ENCODE data around the gene LRIT1. TPM values are rescaled to one million over a fixed set of nuclear protein-coding genes. Genes with fewer than 3 reads are reported as not detected.

The LRIT1 gene
- total RNA-seq, 4 donors from 2014 or later: not detected

DNA sequence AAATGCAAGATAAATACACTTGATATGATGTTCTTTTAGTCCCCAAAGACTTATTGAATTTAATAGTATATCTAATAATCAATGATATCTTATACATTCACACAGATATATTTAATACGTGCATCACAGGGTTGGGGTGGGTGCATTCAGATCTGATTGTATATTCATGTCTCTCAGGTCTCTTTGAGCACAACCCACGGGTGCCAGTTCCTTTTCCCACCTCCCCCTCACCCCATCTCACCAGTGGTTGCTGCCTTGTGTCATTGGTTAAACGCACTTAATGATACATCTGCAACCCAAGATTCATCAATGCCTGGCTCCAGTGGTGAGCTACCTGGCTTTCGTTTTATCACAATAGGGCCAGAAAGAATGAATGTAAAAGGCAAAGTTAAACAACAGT is 6.2 kb downstream of the LRIT1 start:
- H3K36me3 ChIP-seq: no peaks in the 10 kb centered on the region
- no peak for TF ChIP-seq POLR2A (IDR thresholded peaks at IDR 0.05)
- TF ChIP-seq, protein P1, sequence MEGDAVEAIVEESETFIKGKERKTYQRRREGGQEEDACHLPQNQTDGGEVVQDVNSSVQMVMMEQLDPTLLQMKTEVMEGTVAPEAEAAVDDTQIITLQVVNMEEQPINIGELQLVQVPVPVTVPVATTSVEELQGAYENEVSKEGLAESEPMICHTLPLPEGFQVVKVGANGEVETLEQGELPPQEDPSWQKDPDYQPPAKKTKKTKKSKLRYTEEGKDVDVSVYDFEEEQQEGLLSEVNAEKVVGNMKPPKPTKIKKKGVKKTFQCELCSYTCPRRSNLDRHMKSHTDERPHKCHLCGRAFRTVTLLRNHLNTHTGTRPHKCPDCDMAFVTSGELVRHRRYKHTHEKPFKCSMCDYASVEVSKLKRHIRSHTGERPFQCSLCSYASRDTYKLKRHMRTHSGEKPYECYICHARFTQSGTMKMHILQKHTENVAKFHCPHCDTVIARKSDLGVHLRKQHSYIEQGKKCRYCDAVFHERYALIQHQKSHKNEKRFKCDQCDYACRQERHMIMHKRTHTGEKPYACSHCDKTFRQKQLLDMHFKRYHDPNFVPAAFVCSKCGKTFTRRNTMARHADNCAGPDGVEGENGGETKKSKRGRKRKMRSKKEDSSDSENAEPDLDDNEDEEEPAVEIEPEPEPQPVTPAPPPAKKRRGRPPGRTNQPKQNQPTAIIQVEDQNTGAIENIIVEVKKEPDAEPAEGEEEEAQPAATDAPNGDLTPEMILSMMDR (IDR thresholded peaks at IDR 0.05): no peak
- no peak for DNase-seq
- no peaks in the 10 kb centered on the region for H3K27me3 ChIP-seq
- H3K4me3 ChIP-seq: no peak overlapping the region
- no peaks in the 10 kb centered on the region for H3K4me1 ChIP-seq
- H3K27ac ChIP-seq: no peak overlapping the region
- peaks cover 0 to 3% (median 0%) of the 10 kb centered on the region in 4 donors for H3K9me3 ChIP-seq

GRCh38 chr10:84234479-84234878 is 6.9 kb downstream of the LRIT1 start:
- H3K4me3 ChIP-seq: no peak overlapping the region
- peaks cover 0 to 3% (median 0%) of the 10 kb centered on the region in 4 donors for H3K9me3 ChIP-seq
- TF ChIP-seq, protein P1 (IDR thresholded peaks at IDR 0.05): no peak
- TF ChIP-seq POLR2A (IDR thresholded peaks at IDR 0.05): no peak
- H3K27ac ChIP-seq: no peak overlapping the region
- no peak for DNase-seq
- no peaks in the 10 kb centered on the region for H3K4me1 ChIP-seq
- no peaks in the 10 kb centered on the region for H3K36me3 ChIP-seq
- H3K27me3 ChIP-seq: no peaks in the 10 kb centered on the region

DNA sequence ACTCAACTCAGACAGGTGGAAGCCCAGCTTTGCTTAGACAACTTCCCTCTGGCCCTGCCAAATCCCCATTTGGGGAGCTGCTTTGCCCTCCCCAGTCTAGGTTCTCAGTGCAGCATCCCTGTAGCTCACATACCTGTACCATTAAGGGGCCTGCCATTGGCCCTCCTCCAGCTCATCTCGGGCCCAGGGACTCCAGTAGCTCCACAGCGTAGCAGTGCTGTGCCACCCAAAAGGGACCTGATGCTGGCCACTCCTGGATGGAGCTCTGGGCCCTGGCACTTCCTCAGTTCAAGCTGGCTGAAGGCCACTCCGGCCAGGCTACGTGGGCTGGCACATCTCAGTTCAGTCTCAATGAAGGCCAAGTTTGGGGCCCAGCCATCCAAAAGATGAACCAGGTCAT is 7.4 kb downstream of the LRIT1 start:
- no peak for TF ChIP-seq POLR2A (IDR thresholded peaks at IDR 0.05)
- TF ChIP-seq, protein P1 (IDR thresholded peaks at IDR 0.05): no peak
- H3K4me3 ChIP-seq: no peak overlapping the region
- H3K9me3 ChIP-seq: peaks cover 0 to 3% (median 0%) of the 10 kb centered on the region in 4 donors
- no peaks in the 10 kb centered on the region for H3K27me3 ChIP-seq
- DNase-seq: no peak
- no peak overlapping the region for H3K27ac ChIP-seq
- H3K4me1 ChIP-seq: no peaks in the 10 kb centered on the region
- no peaks in the 10 kb centered on the region for H3K36me3 ChIP-seq

- TF ChIP-seq POLR2A (IDR thresholded peaks at IDR 0.05): no peak
- TF ChIP-seq, protein P1 (IDR thresholded peaks at IDR 0.05): no peak
- no peak overlapping the region for H3K27ac ChIP-seq
- DNase-seq: no peak
- peaks cover 0 to 3% (median 0%) of the 10 kb centered on the region in 4 donors for H3K9me3 ChIP-seq
- H3K36me3 ChIP-seq: no peaks in the 10 kb centered on the region
- no peaks in the 10 kb centered on the region for H3K4me1 ChIP-seq
- no peak overlapping the region for H3K4me3 ChIP-seq
- H3K27me3 ChIP-seq: no peaks in the 10 kb centered on the region
Observed at GRCh38 chr10:84232376-84232775, 9.0 kb downstream of the LRIT1 start.

GRCh38 chr10:84230359-84230758 is 11.0 kb downstream of the LRIT1 start:
- TF ChIP-seq, protein P1 (IDR thresholded peaks at IDR 0.05): no peak
- no peak for TF ChIP-seq POLR2A (IDR thresholded peaks at IDR 0.05)
- no peaks in the 10 kb centered on the region for H3K27me3 ChIP-seq
- no peak overlapping the region for H3K4me3 ChIP-seq
- H3K4me1 ChIP-seq: no peaks in the 10 kb centered on the region
- H3K9me3 ChIP-seq: peaks cover 0 to 3% (median 0%) of the 10 kb centered on the region in 4 donors
- H3K27ac ChIP-seq: no peak overlapping the region
- DNase-seq: no peak
- no peaks in the 10 kb centered on the region for H3K36me3 ChIP-seq

- H3K9me3 ChIP-seq: peaks cover 0 to 3% (median 0%) of the 10 kb centered on the region in 4 donors
- no peaks in the 10 kb centered on the region for H3K4me1 ChIP-seq
- H3K4me3 ChIP-seq: no peak overlapping the region
- H3K27ac ChIP-seq: no peak overlapping the region
- TF ChIP-seq, protein P1 (IDR thresholded peaks at IDR 0.05): no peak
- no peak for TF ChIP-seq POLR2A (IDR thresholded peaks at IDR 0.05)
- DNase-seq: no peak
- no peaks in the 10 kb centered on the region for H3K36me3 ChIP-seq
- no peaks in the 10 kb centered on the region for H3K27me3 ChIP-seq
Observed at GRCh38 chr10:84227810-84228209, 13.5 kb downstream of the LRIT1 start.
